GM12875 (cell line): ENCODE results near the gene SH3PXD2B.

Source experiments
- H3K4me3 ChIP-seq: one replicate; pipeline ENCODE4 v1.5.1; 2011; ENCODE audit warnings: low read depth, low read length, control low read depth
- CTCF ChIP-seq: IDR thresholded peaks from 2 replicates; pipeline ENCODE4 v1.5.1; 2011; ENCODE audit warnings: low read depth, mild to moderate bottlenecking, control low read depth, inconsistent platforms, low read length, moderate library complexity, borderline replicate concordance; ENCODE audit not compliant: insufficient read depth

Gene SH3PXD2B

GRCh38 chr5:172454358-172455086 lies at the start of gene SH3PXD2B:
TSS of gene SH3PXD2B (minus strand) at chr5:172454525. CDS start at chr5:172454352, 173 bp downstream.
- no peak within 1 kb of the TSS for H3K4me3 ChIP-seq
- no peak for TF ChIP-seq CTCF

DNA sequence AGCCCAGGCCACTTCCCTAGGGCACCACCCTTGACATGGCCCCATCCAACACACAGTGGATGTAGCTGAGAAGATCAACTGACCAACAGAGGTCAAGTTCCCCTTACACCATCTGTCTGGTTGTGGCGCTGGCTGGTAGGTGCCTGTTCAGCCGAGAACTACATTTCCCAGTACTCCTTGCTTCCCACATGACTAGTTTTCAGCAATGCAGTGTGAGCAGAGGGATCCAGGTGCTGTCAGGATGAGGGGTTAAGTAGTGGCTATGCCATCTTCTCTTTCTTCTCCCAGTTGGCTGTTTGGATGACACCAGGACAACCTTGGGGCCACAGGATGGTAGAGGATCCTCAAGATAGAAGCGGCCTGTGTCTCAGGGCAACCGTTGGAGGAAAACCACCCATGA lies 48.6 kb upstream of the SH3PXD2B start:
- TF ChIP-seq CTCF = no peak
- no peak overlapping the region for H3K4me3 ChIP-seq

- TF ChIP-seq CTCF = no peak
- no peak overlapping the region for H3K4me3 ChIP-seq
Observed at GRCh38 chr5:172502410-172502809, 48.1 kb upstream of the SH3PXD2B start.

DNA sequence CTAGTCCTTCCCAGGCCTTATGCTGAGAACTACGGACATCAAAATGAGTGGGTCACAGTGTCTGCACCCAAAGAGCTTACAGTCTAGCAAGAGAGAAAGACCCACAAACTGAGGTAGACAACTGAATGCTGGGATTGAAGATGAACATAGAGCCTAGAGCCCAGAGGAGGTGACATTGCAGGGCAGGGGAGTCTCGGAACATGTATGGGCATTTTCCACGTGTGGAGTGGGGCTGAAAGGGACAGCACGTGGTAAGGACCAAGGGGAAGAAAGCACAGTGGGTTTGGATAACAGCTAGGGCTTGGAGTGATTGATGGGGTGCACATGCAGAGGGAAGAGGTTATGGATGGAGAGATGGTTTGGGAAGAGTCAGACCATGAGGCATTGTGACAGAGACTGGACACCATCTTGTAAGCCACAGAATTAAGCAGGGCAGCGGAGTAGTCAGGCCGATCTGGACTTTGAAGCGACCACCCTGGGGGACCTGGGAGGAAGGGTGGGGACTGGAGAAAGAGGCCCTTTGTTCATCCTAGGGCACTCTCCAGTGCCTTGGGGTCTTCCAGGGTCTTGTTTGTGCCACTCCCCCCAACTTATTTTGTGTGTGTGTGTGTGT lies 47.5 kb upstream of the SH3PXD2B start:
- TF ChIP-seq CTCF = no peak
- no peak overlapping the region for H3K4me3 ChIP-seq

DNA sequence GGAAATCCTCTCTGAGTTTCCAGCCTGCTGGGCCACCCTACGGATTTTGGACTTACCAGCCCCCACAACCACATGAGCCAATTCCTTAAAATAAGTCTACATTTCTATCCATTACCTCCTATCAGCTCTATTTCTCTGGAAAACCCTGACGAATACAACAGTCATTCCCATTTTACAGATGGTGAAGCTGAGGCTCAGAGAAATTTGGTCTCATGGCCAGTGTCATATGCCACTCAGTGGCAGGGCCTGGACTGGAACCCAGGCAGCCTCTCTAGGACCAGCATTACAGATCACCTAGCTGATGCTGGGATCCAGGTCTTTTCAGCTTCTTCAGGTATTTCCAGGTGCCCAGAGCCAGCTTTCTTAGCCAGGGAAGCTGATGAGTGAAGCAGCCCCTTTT lies 45.0 kb upstream of the SH3PXD2B start:
- TF ChIP-seq CTCF = no peak
- no peak overlapping the region for H3K4me3 ChIP-seq

DNA sequence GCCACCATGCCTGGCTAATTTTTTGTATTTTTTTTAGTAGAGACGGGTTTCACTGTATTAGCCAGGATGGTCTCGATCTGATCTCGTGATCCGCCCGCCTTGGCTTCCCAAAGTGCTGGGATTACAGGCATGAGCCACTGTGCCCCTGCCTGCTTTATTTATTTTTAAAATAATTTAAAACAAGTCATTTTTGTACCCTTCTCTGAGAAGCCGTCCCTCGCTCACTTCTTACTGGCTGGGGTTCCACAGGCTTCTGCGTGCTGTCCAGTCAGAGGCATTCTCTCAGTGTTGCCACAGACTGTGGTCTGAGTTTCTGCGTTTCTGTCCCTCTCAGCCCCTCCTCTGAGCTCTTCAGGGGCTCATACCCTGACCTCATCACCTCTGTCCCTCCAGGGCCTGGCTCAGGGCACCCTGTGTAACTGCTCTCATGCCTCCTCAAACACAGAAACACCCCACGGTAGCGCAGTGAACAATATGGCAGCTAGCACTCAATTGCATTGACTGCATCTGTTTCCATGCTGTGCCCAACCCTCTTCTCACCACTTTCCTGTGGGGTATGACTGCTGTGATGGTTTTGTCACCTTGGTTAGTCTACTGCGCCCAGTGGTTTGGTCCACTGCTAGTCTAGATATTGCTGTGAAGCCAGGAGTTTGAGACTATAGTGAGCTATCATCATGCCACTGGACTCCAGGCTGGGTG lies 44.3 kb upstream of the SH3PXD2B start:
- TF ChIP-seq CTCF = no peak
- H3K4me3 ChIP-seq = no peak overlapping the region
